MM.1S (cell line): ENCODE results near the gene ACO2.

Experiments used
- CTCF ChIP-seq: fragments of 300-600 bp; sonication (generic); IDR thresholded peaks from 2 replicates; pipeline ENCODE4 v1.5.1; 2016; ENCODE audit warnings: antibody characterized with exemption, low read length, mixed read lengths
- EZH2 ChIP-seq: fragments of 300-600 bp; sonication (generic); optimal IDR thresholded peaks from 2 replicates; pipeline ENCODE3; 2017; ENCODE audit warnings: low read depth, mild to moderate bottlenecking, antibody characterized with exemption, low read length, mixed read lengths
- EZH2phosphoT487 ChIP-seq: fragments of 300-600 bp; sonication (generic); IDR thresholded peaks from 2 replicates; pipeline ENCODE4 v1.6.1; 2018; ENCODE audit warnings: antibody characterized with exemption, low read length

DNA sequence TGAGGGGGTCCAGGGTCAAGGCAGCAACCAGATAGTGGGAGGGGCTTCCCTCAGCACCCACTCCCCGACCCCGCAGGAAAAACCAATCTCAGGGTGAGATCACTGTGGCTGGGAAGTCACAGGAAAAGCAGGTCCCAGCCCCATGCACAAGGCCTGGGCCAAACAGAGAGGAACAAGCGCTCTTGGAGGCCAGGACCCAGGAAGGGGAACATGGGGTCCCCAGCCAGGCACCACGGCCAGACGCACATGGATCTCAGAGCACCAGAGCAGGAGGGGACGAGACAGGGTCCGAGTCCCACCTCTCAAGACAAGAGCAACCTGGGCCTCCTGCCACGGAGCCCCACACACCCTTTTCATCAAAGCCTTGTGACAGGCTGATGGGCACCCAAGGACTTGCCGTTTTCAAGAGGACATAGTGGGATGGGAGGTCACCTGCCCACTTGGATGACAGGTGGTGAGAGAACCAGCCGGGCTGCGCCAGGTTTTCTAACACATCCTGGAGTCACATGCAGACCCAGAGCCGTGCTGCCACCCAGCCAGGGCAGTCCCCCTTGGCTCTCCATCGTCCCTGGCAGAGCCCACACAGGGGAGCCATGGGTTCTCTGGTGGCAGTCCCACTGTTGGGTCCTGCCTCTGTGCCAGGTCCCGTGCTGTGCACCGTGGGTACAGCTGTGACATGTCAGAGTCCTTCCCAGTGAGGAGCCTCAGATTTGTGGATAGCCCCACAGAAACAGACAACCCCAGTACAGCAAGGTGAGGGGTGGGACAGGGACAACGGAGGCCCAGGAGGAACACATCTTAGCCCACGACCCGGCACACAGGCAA lies 62.2 kb downstream of the ACO2 start:
- TF ChIP-seq CTCF (no peak), EZH2 (no peak), EZH2phosphoT487 (no peak)
